B cell (primary cell): ENCODE measurements around the gene DVL1.

ENCODE experiments used
- CTCF ChIP-seq: fragments of 200-600 bp; IDR thresholded peaks from one replicate; pipeline ENCODE4 v1.8.0; 2022; ENCODE audit warnings: antibody characterized with exemption, mild to moderate bottlenecking
- EZH2 ChIP-seq: IDR thresholded peaks from 2 replicates; pipeline ENCODE4 v1.6.1; 2012; ENCODE audit warnings: borderline replicate concordance, low read depth, mild to moderate bottlenecking, moderate library complexity, low read length; ENCODE audit not compliant: insufficient read depth, poor library complexity, severe bottlenecking

GRCh38 chr1:1345860-1346500 is 3.2 kb downstream of the DVL1 start:
- TF ChIP-seq CTCF, result no peak
- no peak for TF ChIP-seq EZH2
